H1 (cell line): Measurements from ENCODE around the gene UGT1A7. TPM values are rescaled to one million over a fixed set of nuclear protein-coding genes. Genes with fewer than 3 reads are reported as not detected.
"Not testable (repeated sequence)": the region's sequence is repeated elsewhere in the genome, so short reads cannot be mapped to it uniquely, and the experiment has no call there.

ENCODE experiments used
- CTCF ChIA-PET: fragments of 300-600 bp; sonication (Branson Sonifier 250); formaldehyde crosslinking; loops from one replicate; lab custom pipeline; 2021; ENCODE audit not compliant: partially characterized antibody; lab: Charles Lee
- POLR2A ChIA-PET: fragments of 300-600 bp; sonication (Branson Sonifier 250); formaldehyde crosslinking; loops from one replicate; lab custom pipeline; 2021; ENCODE audit warnings: inconsistent platforms; ENCODE audit not compliant: partially characterized antibody; lab: Charles Lee
- DNase-seq, 2 experiments: peaks; one replicate each; pipeline versions ENCODE4 v3.0.0 to v3.0.0-alpha.2; 2010 to 2022; ENCODE audit warnings: low spot score in 2 of 2, low read depth in 1 of 2, mixed read lengths in 1 of 2
- FAIRE-seq: peaks from 2 replicates; lab custom pipeline; 2011; peaks lifted over from hg19 to GRCh38; lab: Jason Lieb, UNC
- H2AFZ ChIP-seq: 2 replicates; pipeline ENCODE4 v1.8.1; 2012; ENCODE audit warnings: low read length, inconsistent platforms
- H2AK5ac ChIP-seq: 2 replicates; pipeline ENCODE4 v1.6.1; 2013; ENCODE audit warnings: low read depth, low read length
- H2BK120ac ChIP-seq: replicated peaks from 2 replicates; pipeline ENCODE3; 2013; ENCODE audit warnings: low read depth, low read length, inconsistent platforms
- H2BK12ac ChIP-seq: 2 replicates; pipeline ENCODE4 v1.6.1; 2013; ENCODE audit warnings: low read depth, low read length
- H2BK15ac ChIP-seq: 2 replicates; pipeline ENCODE4 v1.6.1; 2013; ENCODE audit warnings: low read length
- H2BK20ac ChIP-seq: 2 replicates; pipeline ENCODE4 v1.6.1; 2013; ENCODE audit warnings: low read length
- H2BK5ac ChIP-seq: 2 replicates; pipeline ENCODE4 v1.6.1; 2013; ENCODE audit warnings: low read depth, low read length
- H3K14ac ChIP-seq: 2 replicates; pipeline ENCODE4 v1.6.1; 2013; ENCODE audit warnings: inconsistent platforms; ENCODE audit not compliant: insufficient read length
- H3K18ac ChIP-seq: 2 replicates; pipeline ENCODE4 v1.6.1; 2013; ENCODE audit warnings: low read length; ENCODE audit errors: extremely low read depth
- H3K23ac ChIP-seq: 2 replicates; pipeline ENCODE4 v1.6.1; 2013; ENCODE audit warnings: inconsistent platforms; ENCODE audit not compliant: insufficient read length
- H3K23me2 ChIP-seq: 2 replicates; pipeline ENCODE4 v1.6.1; 2013; ENCODE audit warnings: low read depth, low read length
- H3K27ac ChIP-seq: 2 replicates; pipeline ENCODE4 v1.6.1; 2011; ENCODE audit warnings: low read depth, low read length, inconsistent platforms
- H3K27me3 ChIP-seq, 4 experiments: replicated peaks in 1 of 4; 1 replicate in 1 of 4; 2 replicates in 3 of 4; pipeline versions ENCODE4 v1.6.1 to v1.8.1; 2011 to 2013; ENCODE audit warnings: low read length in 3 of 4, mild to moderate bottlenecking in 3 of 4, inconsistent platforms in 2 of 4, mixed read lengths in 2 of 4, moderate library complexity in 1 of 4; ENCODE audit not compliant: control insufficient read depth in 3 of 4, insufficient read depth in 3 of 4; ENCODE audit errors: extremely low read depth in 1 of 4
- H3K36me3 ChIP-seq, 4 experiments: 2 replicates each; pipeline versions ENCODE4 v1.6.1 to v1.8.1; 2011 to 2013; ENCODE audit warnings: mild to moderate bottlenecking in 4 of 4, low read length in 3 of 4, moderate library complexity in 2 of 4, control low read depth in 1 of 4, inconsistent platforms in 1 of 4; ENCODE audit not compliant: insufficient read depth in 4 of 4, control insufficient read depth in 2 of 4
- H3K4ac ChIP-seq: replicated peaks from 2 replicates; pipeline ENCODE3; 2013; ENCODE audit warnings: low read length, low read depth, mixed read lengths, inconsistent platforms; ENCODE audit not compliant: insufficient read length
- H3K4me1 ChIP-seq, 4 experiments: replicated peaks in 1 of 4; 1 replicate in 1 of 4; 2 replicates in 3 of 4; pipeline versions ENCODE4 v1.6.1 to v1.8.1; 2011 to 2013; ENCODE audit warnings: low read length in 3 of 4, inconsistent platforms in 2 of 4, mixed read lengths in 1 of 4; ENCODE audit not compliant: insufficient read depth in 4 of 4, control insufficient read depth in 3 of 4
- H3K4me2 ChIP-seq, 2 experiments: 2 replicates each; pipeline versions ENCODE4 v1.6.1 to v1.8.1; 2011 to 2013; ENCODE audit warnings: low read depth in 2 of 2, low read length in 2 of 2, control low read depth in 1 of 2, inconsistent platforms in 1 of 2, mild to moderate bottlenecking in 1 of 2; ENCODE audit not compliant: insufficient read depth in 1 of 2
- H3K4me3 ChIP-seq, 4 experiments: fragments of 200-600, 300-600 bp in 1 of 4; sonication (generic), shearing (Covaris generic), sonication (Bioruptor Twin) in 1 of 4; 2 replicates each; pipeline versions ENCODE4 v1.5.1 to v1.8.1; 2011 to 2016; ENCODE audit warnings: low read length in 4 of 4, low read depth in 3 of 4, control low read depth in 2 of 4, inconsistent platforms in 2 of 4, mild to moderate bottlenecking in 2 of 4, mixed read lengths in 1 of 4, moderate library complexity in 1 of 4; ENCODE audit not compliant: insufficient read depth in 2 of 4; ENCODE audit errors: extremely low read depth in 1 of 4
- H3K56ac ChIP-seq: replicated peaks from 2 replicates; pipeline ENCODE3; 2013; ENCODE audit warnings: low read depth, mild to moderate bottlenecking, mixed read lengths, low read length, inconsistent platforms; ENCODE audit not compliant: insufficient read length
- H3K79me1 ChIP-seq: 2 replicates; pipeline ENCODE4 v1.6.1; 2013; ENCODE audit warnings: low read depth, low read length, control low read depth
- H3K79me2 ChIP-seq, 2 experiments: 2 replicates each; pipeline versions ENCODE4 v1.6.1 to v1.8.1; 2012 to 2013; ENCODE audit warnings: low read length in 2 of 2, mild to moderate bottlenecking in 2 of 2, inconsistent platforms in 1 of 2; ENCODE audit not compliant: insufficient read depth in 2 of 2, control insufficient read depth in 1 of 2
- H3K9ac ChIP-seq, 4 experiments: replicated peaks in 1 of 4; 1 replicate in 1 of 4; 2 replicates in 3 of 4; pipeline versions ENCODE4 v1.6.1 to v1.8.1; 2011 to 2013; ENCODE audit warnings: low read depth in 3 of 4, low read length in 3 of 4, control low read depth in 2 of 4, mild to moderate bottlenecking in 2 of 4, moderate library complexity in 2 of 4, inconsistent platforms in 1 of 4; ENCODE audit errors: extremely low read depth in 1 of 4
- H3K9me3 ChIP-seq, 2 experiments: 2 replicates each; pipeline versions ENCODE4 v1.6.1 to v1.8.1; 2012 to 2013; ENCODE audit warnings: mild to moderate bottlenecking in 2 of 2, moderate library complexity in 2 of 2, control low read depth in 1 of 2, inconsistent platforms in 1 of 2, low read depth in 1 of 2, low read length in 1 of 2, mixed read lengths in 1 of 2; ENCODE audit not compliant: insufficient read depth in 2 of 2
- H4K20me1 ChIP-seq, 2 experiments: replicated peaks in 1 of 2; 2 replicates each; pipeline versions ENCODE3 to v1.8.1; 2011 to 2013; ENCODE audit warnings: inconsistent platforms in 2 of 2, low read length in 2 of 2, mild to moderate bottlenecking in 1 of 2; ENCODE audit not compliant: insufficient read depth in 2 of 2, control insufficient read depth in 1 of 2
- H4K5ac ChIP-seq: 2 replicates; pipeline ENCODE4 v1.6.1; 2013; ENCODE audit warnings: low read length, low read depth, mixed read lengths, inconsistent platforms; ENCODE audit not compliant: insufficient read length
- H4K8ac ChIP-seq: 2 replicates; pipeline ENCODE4 v1.8.0; 2013; ENCODE audit warnings: mild to moderate bottlenecking, moderate library complexity, low read length, inconsistent platforms; ENCODE audit not compliant: insufficient read depth; ENCODE audit errors: extremely low read depth
- H4K91ac ChIP-seq: replicated peaks from 2 replicates; pipeline ENCODE3; 2013; ENCODE audit warnings: low read length, mixed read lengths, inconsistent platforms; ENCODE audit not compliant: insufficient read length
- KDM5A ChIP-seq: fragments of 200-600 bp; IDR thresholded peaks from 2 replicates; pipeline ENCODE4 v1.7.1; 2012; ENCODE audit warnings: mild to moderate bottlenecking, low read length, inconsistent platforms, mixed read lengths
- SRF ChIP-seq: IDR thresholded peaks from 2 replicates; pipeline ENCODE4 v1.6.1; 2011; ENCODE audit warnings: mild to moderate bottlenecking, low read depth, low read length, moderate library complexity
- WGBS, 2 experiments: shearing (Covaris generic) in 1 of 2; methylation state at CpG; one replicate each; pipeline versions ENCODE4 v1.1.6 to v1.1.7; 2013 to 2015; ENCODE audit warnings: low lambda C conversion rate in 2 of 2, mixed read lengths in 2 of 2, inconsistent platforms in 1 of 2, low coverage in 1 of 2, missing lambda C conversion rate in 1 of 2; ENCODE audit not compliant: insufficient replicate concordance in 2 of 2, insufficient coverage in 1 of 2, insufficient read length in 1 of 2; ENCODE audit errors: extremely low coverage in 1 of 2, missing lambda C conversion rate in 1 of 2; 5-methylcytosine and 5-hydroxymethylcytosine counted together
- polyA plus RNA-seq, 7 experiments: library from polyadenylated mRNA; depleted of rRNA in 3 of 7; stranded (reverse) in 5 of 7; unstranded in 2 of 7; fragments of >200 nt in 5 of 7; fragments of 200-250 nt in 2 of 7; gene quantifications; 1 replicate in 5 of 7; 2 replicates in 1 of 7; 4 replicates in 1 of 7; pipeline versions ENCODE4 v1.2.1 to v1.2.3, GENCODE V29; 2011 to 2013; ENCODE audit warnings: missing spikeins in 2 of 7, mixed read lengths in 2 of 7
- total RNA-seq: library from RNA; stranded (reverse); fragmentation: NEBNext Ultra II Directional; extraction: Animal tissue kit (Norgen Biotek cat#: 25700); gene quantifications from 2 replicates; pipeline ENCODE4 v1.2.1, GENCODE V29; 2021
- TF ChIP-seq, protein P1 (sequence below): IDR thresholded peaks from 2 replicates; pipeline ENCODE4 v1.6.1; 2012; ENCODE audit warnings: inconsistent platforms

Gene UGT1A7
- total and polyA plus RNA-seq, 2 of the 8 experiments (the other 6 are each of a cell fraction or from before 2014, with no cell fraction given), result not detected

DNA sequence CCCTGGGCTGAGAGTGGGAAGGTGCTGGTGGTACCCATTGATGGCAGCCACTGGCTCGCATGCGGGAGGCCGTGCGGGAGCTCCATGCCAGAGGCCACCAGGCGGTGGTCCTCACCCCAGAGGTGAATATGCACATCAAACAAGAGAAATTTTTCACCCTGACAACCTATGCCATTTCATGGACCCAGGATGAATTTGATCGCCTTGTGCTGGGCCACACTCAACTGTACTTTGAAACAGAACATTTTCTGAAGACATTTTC lies 65.5 kb downstream of the UGT1A7 start (continued):
- TF ChIP-seq SRF (no peak), KDM5A (no peak)
- TF ChIP-seq, protein P1, sequence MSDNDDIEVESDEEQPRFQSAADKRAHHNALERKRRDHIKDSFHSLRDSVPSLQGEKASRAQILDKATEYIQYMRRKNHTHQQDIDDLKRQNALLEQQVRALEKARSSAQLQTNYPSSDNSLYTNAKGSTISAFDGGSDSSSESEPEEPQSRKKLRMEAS, result no peak

DNA sequence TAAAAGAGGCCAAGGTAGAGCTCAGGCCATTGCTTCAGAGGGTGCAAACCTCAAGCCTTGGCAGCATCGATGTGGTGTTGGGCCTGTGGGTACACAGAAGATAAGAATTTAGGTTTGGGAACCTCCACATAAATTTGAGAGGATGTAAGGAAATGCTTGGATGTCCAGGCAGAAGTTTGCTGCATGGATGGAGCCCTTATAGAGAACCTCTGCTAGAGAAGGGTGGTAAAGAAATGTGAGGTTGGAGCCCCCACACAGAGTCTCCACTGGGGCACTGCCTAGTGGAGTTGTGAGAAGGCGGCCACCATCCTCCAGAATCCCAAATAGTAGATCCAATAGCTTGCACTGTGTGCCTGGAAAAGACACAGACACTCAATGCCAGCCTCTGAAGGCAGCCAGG lies 69.0 kb downstream of the UGT1A7 start:
- H3K4me1 ChIP-seq, H2BK20ac ChIP-seq, H3K36me3 ChIP-seq, H3K27ac ChIP-seq, H4K5ac ChIP-seq, H3K23ac ChIP-seq, H4K91ac ChIP-seq, H3K23me2 ChIP-seq, H2AK5ac ChIP-seq, H2BK5ac ChIP-seq, H4K20me1 ChIP-seq, H2BK15ac ChIP-seq, H3K79me2 ChIP-seq, H3K4me2 ChIP-seq, H2AFZ ChIP-seq, H3K56ac ChIP-seq, POLR2A ChIA-PET, H3K14ac ChIP-seq, H3K18ac ChIP-seq, H3K79me1 ChIP-seq, H2BK120ac ChIP-seq, H2BK12ac ChIP-seq, H3K27me3 ChIP-seq, H4K8ac ChIP-seq, H3K4ac ChIP-seq, H3K9ac ChIP-seq, DNase-seq, FAIRE-seq, H3K4me3 ChIP-seq: not testable (repeated sequence)
- CTCF ChIA-PET, result interaction anchor here (1.3 kb wide), 1 partner anchor 10 kb away, joined by 4 read pairs; the partner anchor contains the start of gene UGT1A1
- peaks cover 22 to 33% of the 10 kb centered on the region in 2 experiments for H3K9me3 ChIP-seq
- 91% methylated on average over 2 of the region's 2 CpGs; no CpG with 5 or more reads in 1 of the 2 experiments for WGBS, 2 experiments
